Neural crest cell (in vitro differentiated cells): ENCODE results near the gene ING2. TPM values are rescaled to one million over a fixed set of nuclear protein-coding genes. Genes with fewer than 3 reads are reported as not detected.

Experiments
- DNase-seq: peaks from one replicate; pipeline ENCODE4 v3.0.0; 2021; ENCODE audit warnings: low read depth, mixed read lengths, low spot score
- H3K27ac Mint-ChIP-seq: one replicate; pipeline ENCODE4 v1.8.0; 2021; ENCODE audit warnings: mild to moderate bottlenecking, mixed read lengths; ENCODE audit not compliant: unreplicated experiment
- H3K27me3 Mint-ChIP-seq: 2 replicates; pipeline ENCODE4 v1.8.0; 2021; ENCODE audit warnings: low read depth, mild to moderate bottlenecking, mixed read lengths
- H3K36me3 Mint-ChIP-seq: 2 replicates; pipeline ENCODE4 v1.8.0; 2021; ENCODE audit warnings: low read depth, mild to moderate bottlenecking, mixed read lengths
- H3K4me1 Mint-ChIP-seq: 2 replicates; pipeline ENCODE4 v1.8.0; 2021; ENCODE audit warnings: mixed read lengths
- H3K4me3 Mint-ChIP-seq: one replicate; pipeline ENCODE4 v1.8.0; 2021; ENCODE audit warnings: mild to moderate bottlenecking, mixed read lengths
- H3K9me3 Mint-ChIP-seq: 2 replicates; pipeline ENCODE4 v1.8.0; 2021; ENCODE audit warnings: mixed read lengths
- total RNA-seq: library from RNA; stranded (reverse); gene quantifications from 2 replicates; pipeline ENCODE4 v1.2.1, GENCODE V29; 2021
- TF ChIP-seq, protein P1 (sequence below): fragments of 200-600 bp; sonication (generic); conservative IDR thresholded peaks from 2 replicates; pipeline ENCODE4 v1.5.0; 2021; ENCODE audit warnings: antibody characterized with exemption, mild to moderate bottlenecking

Gene ING2
- total RNA-seq, 1 donor from 2014 or later, result 16.9 TPM

- Mint-ChIP-seq H3K4me3 (peak overlapping the region; percentile 89), H3K27ac (peak overlapping the region; percentile 61), H3K9me3 (no peaks in the 10 kb centered on the region), H3K4me1 (peaks cover 22% of the 10 kb centered on the region), H3K36me3 (no peaks in the 10 kb centered on the region), H3K27me3 (no peaks in the 10 kb centered on the region)
- TF ChIP-seq, protein P1, sequence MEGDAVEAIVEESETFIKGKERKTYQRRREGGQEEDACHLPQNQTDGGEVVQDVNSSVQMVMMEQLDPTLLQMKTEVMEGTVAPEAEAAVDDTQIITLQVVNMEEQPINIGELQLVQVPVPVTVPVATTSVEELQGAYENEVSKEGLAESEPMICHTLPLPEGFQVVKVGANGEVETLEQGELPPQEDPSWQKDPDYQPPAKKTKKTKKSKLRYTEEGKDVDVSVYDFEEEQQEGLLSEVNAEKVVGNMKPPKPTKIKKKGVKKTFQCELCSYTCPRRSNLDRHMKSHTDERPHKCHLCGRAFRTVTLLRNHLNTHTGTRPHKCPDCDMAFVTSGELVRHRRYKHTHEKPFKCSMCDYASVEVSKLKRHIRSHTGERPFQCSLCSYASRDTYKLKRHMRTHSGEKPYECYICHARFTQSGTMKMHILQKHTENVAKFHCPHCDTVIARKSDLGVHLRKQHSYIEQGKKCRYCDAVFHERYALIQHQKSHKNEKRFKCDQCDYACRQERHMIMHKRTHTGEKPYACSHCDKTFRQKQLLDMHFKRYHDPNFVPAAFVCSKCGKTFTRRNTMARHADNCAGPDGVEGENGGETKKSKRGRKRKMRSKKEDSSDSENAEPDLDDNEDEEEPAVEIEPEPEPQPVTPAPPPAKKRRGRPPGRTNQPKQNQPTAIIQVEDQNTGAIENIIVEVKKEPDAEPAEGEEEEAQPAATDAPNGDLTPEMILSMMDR, result no peak
- peak; percentile 98 for DNase-seq
Measured at GRCh38 chr4:183504064-183504929, 561 bp upstream of the ING2 start.

DNA sequence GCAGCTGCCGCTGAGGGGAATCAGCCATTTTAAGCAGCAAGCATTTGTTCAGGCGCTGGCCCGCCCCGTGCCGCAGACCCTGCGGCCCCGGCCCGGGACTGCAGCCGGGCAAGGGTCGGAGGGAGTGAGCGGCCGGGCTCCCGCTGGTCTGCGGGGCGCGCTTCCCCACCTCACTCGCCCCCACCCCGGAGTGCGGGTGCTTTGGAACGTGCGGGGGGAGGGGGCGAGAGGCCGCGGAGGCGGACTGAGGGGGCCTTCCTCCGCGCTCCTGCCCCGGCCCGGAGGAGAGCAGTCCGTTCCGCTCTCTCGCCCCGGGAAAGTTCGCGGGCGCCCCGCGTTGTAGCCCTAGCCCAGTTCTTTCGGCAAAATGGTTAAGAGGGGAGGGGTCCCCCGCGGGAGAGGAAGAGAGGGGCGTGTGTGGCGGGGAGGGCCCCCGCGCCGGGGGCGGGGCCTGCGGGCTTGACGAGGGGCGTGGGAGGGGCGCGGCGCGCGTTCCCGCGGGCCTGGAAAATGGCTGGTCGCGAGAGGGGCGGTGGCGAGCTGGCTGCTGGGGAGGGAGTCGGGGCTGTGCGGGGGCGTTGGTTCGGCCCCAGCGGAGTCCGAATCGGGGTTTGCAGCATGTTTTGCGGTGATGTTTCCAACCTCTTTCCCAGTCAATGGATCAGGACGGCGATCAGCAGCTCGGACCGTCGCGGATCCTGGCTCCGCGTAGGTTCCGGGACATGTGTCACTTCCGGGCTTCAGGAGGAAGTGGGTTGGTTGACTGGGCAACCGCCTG, 942 bp downstream of the ING2 start:
- H3K4me1 Mint-ChIP-seq, result peaks cover 22% of the 10 kb centered on the region
- peak; percentile 79 for DNase-seq
- TF ChIP-seq, protein P1, result peak; percentile 9
- H3K9me3 Mint-ChIP-seq, result no peaks in the 10 kb centered on the region
- peak overlapping the region; percentile 99 for H3K4me3 Mint-ChIP-seq
- peaks cover 3% of the 10 kb centered on the region for H3K36me3 Mint-ChIP-seq
- H3K27me3 Mint-ChIP-seq, result no peaks in the 10 kb centered on the region
- H3K27ac Mint-ChIP-seq, result peak overlapping the region; percentile 99

DNA sequence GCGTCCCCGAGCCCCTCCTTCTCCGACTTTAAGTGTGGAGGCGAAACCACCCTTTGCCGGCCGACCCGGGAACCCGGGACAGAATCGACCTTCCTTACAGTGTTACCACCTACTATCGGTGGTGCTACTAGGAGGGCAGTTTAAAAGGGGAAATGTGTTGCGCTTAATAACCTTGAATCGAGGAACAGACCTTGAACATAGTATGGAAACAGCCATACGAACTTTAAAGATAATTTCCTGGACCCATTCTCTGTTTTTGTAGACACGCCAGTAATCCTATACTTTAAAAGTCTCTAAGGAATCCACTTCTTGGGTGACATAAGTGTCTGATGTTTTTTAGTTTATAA, 1.5 kb downstream of the ING2 start:
- H3K4me1 Mint-ChIP-seq, result peaks cover 22% of the 10 kb centered on the region
- H3K9me3 Mint-ChIP-seq, result no peaks in the 10 kb centered on the region
- no peak for DNase-seq
- peaks cover 3% of the 10 kb centered on the region for H3K36me3 Mint-ChIP-seq
- TF ChIP-seq, protein P1, result no peak
- H3K4me3 Mint-ChIP-seq, result peak overlapping the region; percentile 99
- H3K27me3 Mint-ChIP-seq, result no peaks in the 10 kb centered on the region
- peak overlapping the region; percentile 99 for H3K27ac Mint-ChIP-seq

DNA sequence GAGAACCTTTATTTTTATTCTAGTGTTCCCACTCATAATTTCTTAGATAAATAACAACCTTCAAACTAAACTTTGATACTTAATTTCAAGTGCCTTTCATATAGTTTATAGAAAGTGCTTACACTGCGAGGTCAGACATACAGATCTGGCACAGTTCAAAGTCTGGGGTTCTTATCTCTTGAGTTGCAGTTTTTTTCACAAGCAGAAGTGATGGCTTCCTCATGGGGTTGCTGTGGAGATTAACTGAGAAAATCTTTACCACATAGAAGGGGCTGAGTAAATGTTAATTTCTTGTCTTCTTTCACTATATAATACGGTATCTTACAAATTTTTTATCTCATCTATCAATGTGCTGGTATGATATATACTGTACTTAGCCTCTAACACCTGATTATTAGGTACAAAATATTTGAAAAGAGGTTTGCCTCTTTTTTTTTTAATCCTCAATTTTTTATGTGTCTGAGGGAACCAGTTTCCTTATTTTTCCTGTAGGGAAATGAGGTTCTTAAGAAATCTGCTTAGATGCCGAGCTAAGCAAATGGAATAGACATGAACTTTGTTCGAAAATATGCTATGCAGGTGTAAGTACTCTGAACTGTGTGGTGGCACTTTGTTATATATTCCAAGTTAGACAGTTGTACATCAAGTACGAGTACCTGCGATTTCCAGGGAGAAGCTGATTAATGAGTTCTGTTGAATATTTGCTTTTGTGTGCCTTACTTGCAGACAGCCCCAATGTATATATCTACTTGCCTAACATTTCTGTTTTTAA, 3.3 kb downstream of the ING2 start:
- Mint-ChIP-seq H3K9me3 (no peaks in the 10 kb centered on the region), H3K4me3 (peak overlapping the region; percentile 69), H3K36me3 (peaks cover 6% of the 10 kb centered on the region), H3K27ac (no peak overlapping the region), H3K27me3 (no peaks in the 10 kb centered on the region), H3K4me1 (peaks cover 12% of the 10 kb centered on the region)
- no peak for DNase-seq
- TF ChIP-seq, protein P1, result no peak

DNA sequence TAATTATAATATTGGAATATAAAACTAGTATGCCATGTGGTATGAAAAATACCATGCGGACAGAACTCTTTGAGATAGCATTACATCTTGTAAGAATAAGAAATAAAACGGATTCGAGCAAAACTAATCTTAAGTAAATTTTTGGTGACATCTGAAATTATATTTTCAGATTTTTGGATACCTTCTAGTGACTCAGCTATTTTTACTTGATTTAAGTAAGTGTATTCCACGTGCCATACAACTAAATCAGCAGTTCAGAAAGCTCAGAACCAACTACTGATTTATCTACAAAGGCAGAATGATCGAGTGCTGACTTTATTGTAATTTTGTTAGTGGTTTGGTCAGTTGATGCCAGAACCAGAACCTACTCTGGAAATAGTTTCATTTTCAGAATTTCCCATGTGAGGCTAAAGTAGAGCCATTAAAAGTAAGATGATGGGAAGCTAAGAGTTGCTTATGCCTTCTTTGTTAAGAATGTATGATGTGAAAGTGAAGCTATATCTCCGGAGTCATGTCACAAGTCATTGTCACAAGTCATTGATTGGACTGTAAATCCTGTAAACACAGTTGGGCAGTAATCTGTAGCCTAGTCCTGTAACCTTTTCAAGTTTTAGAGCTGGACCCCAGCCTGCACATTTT, 4.0 kb downstream of the ING2 start:
- H3K9me3 Mint-ChIP-seq, result no peaks in the 10 kb centered on the region
- no peaks in the 10 kb centered on the region for H3K27me3 Mint-ChIP-seq
- H3K4me1 Mint-ChIP-seq, result peaks cover 5% of the 10 kb centered on the region
- no peak overlapping the region for H3K4me3 Mint-ChIP-seq
- peaks cover 6% of the 10 kb centered on the region for H3K36me3 Mint-ChIP-seq
- TF ChIP-seq, protein P1, result no peak
- DNase-seq, result no peak
- no peak overlapping the region for H3K27ac Mint-ChIP-seq
